ENCODE data around the gene KCNIP2. TPM values are rescaled to one million over a fixed set of nuclear protein-coding genes. Genes with fewer than 3 reads are reported as not detected.

KCNIP2 gene
- polyA plus RNA-seq, 1 of the 3 experiments (the other 2 are of a cell fraction) = 1.0 TPM

DNA sequence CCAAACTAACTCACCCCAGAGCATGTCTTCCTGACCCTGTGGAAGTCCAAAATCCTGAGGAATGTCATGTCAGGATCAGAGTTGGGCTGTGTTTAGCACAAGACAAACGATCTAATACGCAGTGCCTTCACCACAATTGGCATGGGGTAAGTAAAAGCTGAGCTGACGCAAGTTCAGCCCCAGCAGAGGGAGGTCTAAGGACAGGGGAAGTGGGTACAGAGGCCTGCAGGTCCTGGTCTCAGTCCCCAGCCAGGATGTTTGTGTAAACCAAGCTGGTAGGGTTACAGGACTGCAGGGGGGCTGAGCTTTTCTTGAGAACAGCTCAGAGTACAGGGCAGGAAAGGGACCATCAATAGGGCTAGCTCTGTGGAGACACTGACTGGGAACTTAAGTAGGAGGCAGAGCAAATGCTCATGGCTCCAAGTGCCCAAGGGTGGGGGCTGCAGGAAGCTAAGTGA lies 5.3 kb upstream of the KCNIP2 start:
- no peaks in the 10 kb centered on the region for H3K9me2 ChIP-seq
- TF ChIP-seq RCOR1 (IDR thresholded peaks at IDR 0.05; ENCODE audit: low read length) (no peak), GABPA (IDR thresholded peaks at IDR 0.05; ENCODE audit: low read depth) (no peak), EZH2phosphoT487 (IDR thresholded peaks at IDR 0.05; ENCODE audit: borderline replicate concordance, low read depth) (no peak), POLR2AphosphoS5 (IDR thresholded peaks at IDR 0.05; ENCODE audit: low read depth, low read length) (no peak), RXRA (IDR thresholded peaks at IDR 0.05; ENCODE audit: borderline replicate concordance, low read depth) (no peak)
- TF ChIP-seq, protein P1, sequence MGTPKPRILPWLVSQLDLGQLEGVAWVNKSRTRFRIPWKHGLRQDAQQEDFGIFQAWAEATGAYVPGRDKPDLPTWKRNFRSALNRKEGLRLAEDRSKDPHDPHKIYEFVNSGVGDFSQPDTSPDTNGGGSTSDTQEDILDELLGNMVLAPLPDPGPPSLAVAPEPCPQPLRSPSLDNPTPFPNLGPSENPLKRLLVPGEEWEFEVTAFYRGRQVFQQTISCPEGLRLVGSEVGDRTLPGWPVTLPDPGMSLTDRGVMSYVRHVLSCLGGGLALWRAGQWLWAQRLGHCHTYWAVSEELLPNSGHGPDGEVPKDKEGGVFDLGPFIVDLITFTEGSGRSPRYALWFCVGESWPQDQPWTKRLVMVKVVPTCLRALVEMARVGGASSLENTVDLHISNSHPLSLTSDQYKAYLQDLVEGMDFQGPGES (IDR thresholded peaks at IDR 0.05; ENCODE audit: low read depth, low read length) = no peak
- TF ChIP-seq, protein P2, sequence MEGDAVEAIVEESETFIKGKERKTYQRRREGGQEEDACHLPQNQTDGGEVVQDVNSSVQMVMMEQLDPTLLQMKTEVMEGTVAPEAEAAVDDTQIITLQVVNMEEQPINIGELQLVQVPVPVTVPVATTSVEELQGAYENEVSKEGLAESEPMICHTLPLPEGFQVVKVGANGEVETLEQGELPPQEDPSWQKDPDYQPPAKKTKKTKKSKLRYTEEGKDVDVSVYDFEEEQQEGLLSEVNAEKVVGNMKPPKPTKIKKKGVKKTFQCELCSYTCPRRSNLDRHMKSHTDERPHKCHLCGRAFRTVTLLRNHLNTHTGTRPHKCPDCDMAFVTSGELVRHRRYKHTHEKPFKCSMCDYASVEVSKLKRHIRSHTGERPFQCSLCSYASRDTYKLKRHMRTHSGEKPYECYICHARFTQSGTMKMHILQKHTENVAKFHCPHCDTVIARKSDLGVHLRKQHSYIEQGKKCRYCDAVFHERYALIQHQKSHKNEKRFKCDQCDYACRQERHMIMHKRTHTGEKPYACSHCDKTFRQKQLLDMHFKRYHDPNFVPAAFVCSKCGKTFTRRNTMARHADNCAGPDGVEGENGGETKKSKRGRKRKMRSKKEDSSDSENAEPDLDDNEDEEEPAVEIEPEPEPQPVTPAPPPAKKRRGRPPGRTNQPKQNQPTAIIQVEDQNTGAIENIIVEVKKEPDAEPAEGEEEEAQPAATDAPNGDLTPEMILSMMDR (IDR thresholded peaks at IDR 0.05) = no peak
- TF ChIP-seq, protein P3, sequence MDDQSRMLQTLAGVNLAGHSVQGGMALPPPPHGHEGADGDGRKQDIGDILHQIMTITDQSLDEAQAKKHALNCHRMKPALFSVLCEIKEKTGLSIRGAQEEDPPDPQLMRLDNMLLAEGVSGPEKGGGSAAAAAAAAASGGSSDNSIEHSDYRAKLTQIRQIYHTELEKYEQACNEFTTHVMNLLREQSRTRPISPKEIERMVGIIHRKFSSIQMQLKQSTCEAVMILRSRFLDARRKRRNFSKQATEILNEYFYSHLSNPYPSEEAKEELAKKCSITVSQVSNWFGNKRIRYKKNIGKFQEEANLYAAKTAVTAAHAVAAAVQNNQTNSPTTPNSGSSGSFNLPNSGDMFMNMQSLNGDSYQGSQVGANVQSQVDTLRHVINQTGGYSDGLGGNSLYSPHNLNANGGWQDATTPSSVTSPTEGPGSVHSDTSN (IDR thresholded peaks at IDR 0.05) = no peak
- H4K20me1 ChIP-seq (ENCODE audit: insufficient read depth) = no peaks in the 10 kb centered on the region
- no peaks in the 10 kb centered on the region for H3K27me3 ChIP-seq (ENCODE audit: insufficient read depth)
- no peaks in the 10 kb centered on the region for H3K79me2 ChIP-seq (ENCODE audit: insufficient read depth)
- no peak overlapping the region for H2AFZ ChIP-seq (ENCODE audit: low read depth)
- DNase-seq = no peak
- ChIA-PET POLR2A (no interaction called here), CTCF (interaction anchor here (0.8 to 18.9 kb wide), 7 partner anchors 5 to 635 kb away, joined by 3 to 169 read pairs (median 9); partner anchors contain the start of gene KCNIP2)
- 96% methylated on average over 3 of the region's 3 CpGs for WGBS (ENCODE audit: low lambda C conversion rate)
- H3F3A ChIP-seq (replicated peaks; ENCODE audit: insufficient read depth) = peaks cover 3% of the 10 kb centered on the region
- no peak overlapping the region for H3K4me2 ChIP-seq
- no peak overlapping the region for H3K9ac ChIP-seq
- H3K4me3 ChIP-seq (ENCODE audit: low read depth in 2 of 2, low read length in 1 of 2) = no peak overlapping the region
- no peaks in the 10 kb centered on the region for H3K9me3 ChIP-seq
- H3K27ac ChIP-seq (ENCODE audit: low read depth in 2 of 2, low read length in 1 of 2) = peak overlapping the region in 1 of 2 experiments; percentile 20; a peak in 1 of 4 replicates
- peaks cover 0 to 16% of the 10 kb centered on the region in 2 experiments; a peak in 1 of 4 replicates for H3K4me1 ChIP-seq (ENCODE audit: control insufficient read depth in 1 of 2, insufficient read depth in 2 of 2, low read depth in 1 of 2, low read length in 1 of 2)
- peaks cover 0 to 4% of the 10 kb centered on the region in 2 experiments for H3K36me3 ChIP-seq (replicated peaks in 1 of 2; ENCODE audit: control insufficient read depth in 1 of 2, insufficient read depth in 2 of 2, low read length in 1 of 2)

DNA sequence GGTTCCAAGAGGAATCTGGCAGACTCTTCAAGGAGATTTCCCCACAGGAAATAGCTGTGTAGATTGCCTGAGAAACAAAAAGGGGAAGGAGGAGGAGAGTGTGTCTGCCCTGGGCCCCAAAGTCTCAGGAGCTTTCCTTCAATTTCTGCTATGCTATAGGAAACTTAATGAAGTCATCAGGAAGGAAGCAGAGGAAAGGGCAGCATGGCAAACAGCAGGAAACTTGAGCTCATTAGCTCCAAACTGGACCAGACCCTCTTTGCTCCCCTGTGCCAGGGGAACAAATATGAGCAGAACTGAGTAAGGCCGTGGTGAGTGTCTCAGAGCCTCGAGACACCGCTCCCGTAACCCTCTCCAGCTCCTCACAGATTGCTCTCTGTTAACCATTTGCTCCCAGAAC lies 4.8 kb upstream of the KCNIP2 start:
- Histone ChIP-seq H3F3A (replicated peaks; ENCODE audit: insufficient read depth) (peaks cover 3% of the 10 kb centered on the region), H3K9me2 (no peaks in the 10 kb centered on the region), H3K9me3 (no peaks in the 10 kb centered on the region), H3K9ac (no peak overlapping the region), H3K27me3 (ENCODE audit: insufficient read depth) (no peaks in the 10 kb centered on the region), H3K36me3 (replicated peaks in 1 of 2; ENCODE audit: control insufficient read depth in 1 of 2, insufficient read depth in 2 of 2, low read length in 1 of 2) (peaks cover 0 to 4% of the 10 kb centered on the region in 2 experiments), H3K27ac (ENCODE audit: low read depth in 2 of 2, low read length in 1 of 2) (no peak overlapping the region; a peak in 1 of 4 replicates), H3K4me2 (no peak overlapping the region), H4K20me1 (ENCODE audit: insufficient read depth) (no peaks in the 10 kb centered on the region), H3K4me1 (ENCODE audit: control insufficient read depth in 1 of 2, insufficient read depth in 2 of 2, low read depth in 1 of 2, low read length in 1 of 2) (peaks cover 0 to 17% of the 10 kb centered on the region in 2 experiments; a peak in 1 of 4 replicates), H3K79me2 (ENCODE audit: insufficient read depth) (no peaks in the 10 kb centered on the region), H3K4me3 (ENCODE audit: low read depth in 2 of 2, low read length in 1 of 2) (no peak overlapping the region), H2AFZ (ENCODE audit: low read depth) (no peak overlapping the region)
- ChIA-PET CTCF (interaction anchor here (1.3 to 18.9 kb wide), 6 partner anchors 5 to 634 kb away, joined by 4 to 169 read pairs (median 14); partner anchors contain the start of gene KCNIP2), POLR2A (no interaction called here)
- WGBS (ENCODE audit: low lambda C conversion rate) = 84% methylated on average over 4 of the region's 4 CpGs
- TF ChIP-seq, protein P1 (IDR thresholded peaks at IDR 0.05; ENCODE audit: low read depth, low read length) = no peak
- TF ChIP-seq NFIC (IDR thresholded peaks at IDR 0.05; ENCODE audit: borderline replicate concordance) (no peak), MEF2A (IDR thresholded peaks at IDR 0.05; ENCODE audit: borderline replicate concordance, low read depth) (no peak), TCF12 (IDR thresholded peaks at IDR 0.05) (no peak), GATA2 (CRISPR knock-in tag; IDR thresholded peaks at IDR 0.05) (no peak), EZH2phosphoT487 (IDR thresholded peaks at IDR 0.05; ENCODE audit: borderline replicate concordance, low read depth) (no peak), FOXJ3 (CRISPR knock-in tag; IDR thresholded peaks at IDR 0.05) (no peak), EP300 (IDR thresholded peaks at IDR 0.05; ENCODE audit: borderline replicate concordance in 1 of 2, low read depth in 1 of 2, low read length in 1 of 2) (no peak), CHD2 (IDR thresholded peaks at IDR 0.05; ENCODE audit: low read length, partially characterized antibody) (no peak), NRF1 (IDR thresholded peaks at IDR 0.05; ENCODE audit: low read depth, low read length) (no peak)
- no peak for DNase-seq
